Kidney glomerular epithelial cell (primary cell): ENCODE results near the gene RABL3.
"Not testable (repeated sequence)": the region's sequence is repeated elsewhere in the genome, so short reads cannot be mapped to it uniquely, and the experiment has no call there.

Source experiments
- DNase-seq: peaks from one replicate; lab custom pipeline; 2025; lab: John Stamatoyannopoulos, UW

Gene RABL3, protein sequence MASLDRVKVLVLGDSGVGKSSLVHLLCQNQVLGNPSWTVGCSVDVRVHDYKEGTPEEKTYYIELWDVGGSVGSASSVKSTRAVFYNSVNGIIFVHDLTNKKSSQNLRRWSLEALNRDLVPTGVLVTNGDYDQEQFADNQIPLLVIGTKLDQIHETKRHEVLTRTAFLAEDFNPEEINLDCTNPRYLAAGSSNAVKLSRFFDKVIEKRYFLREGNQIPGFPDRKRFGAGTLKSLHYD

DNA sequence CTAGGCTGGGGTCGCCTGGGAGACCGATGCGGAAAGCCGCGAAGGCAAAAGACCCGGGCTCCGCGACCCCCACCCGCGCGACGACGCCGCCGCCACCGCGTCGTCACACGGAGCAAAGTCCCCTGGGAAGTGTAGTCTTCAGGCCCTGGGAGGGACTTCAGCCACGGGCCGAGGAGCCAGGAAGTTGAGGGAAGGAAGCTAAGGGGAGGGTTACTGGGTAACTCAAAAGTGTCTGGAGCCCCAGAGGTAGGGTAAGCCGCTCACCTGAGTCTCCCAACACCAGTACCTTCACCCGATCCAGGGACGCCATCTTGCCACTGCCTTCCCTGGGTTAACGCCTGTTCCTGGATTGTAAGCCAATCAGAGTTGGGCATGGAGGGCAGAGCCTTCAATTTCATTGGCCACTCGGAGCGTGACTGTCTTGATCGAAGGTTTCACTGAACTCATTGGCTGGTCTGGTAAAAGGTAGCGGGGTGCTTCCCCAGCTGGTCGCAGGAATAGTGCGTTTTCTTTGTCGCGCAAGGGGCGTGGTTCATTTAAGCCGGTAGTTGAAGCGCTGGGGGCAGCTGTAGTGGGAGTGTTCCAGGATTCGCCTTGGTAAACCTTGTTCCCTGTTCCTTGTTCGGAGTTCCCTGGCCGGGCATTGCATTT lies at the start of gene RABL3, which contains the start of gene GTF2E1:
Gene RABL3, minus strand, starts transcription at position 319 of the 651 bp plus-strand sequence. Its CDS starts 9 bp downstream, at position 310.
Gene GTF2E1, plus strand, starts transcription at position 547 of the 651 bp plus-strand sequence. CDS start 7,809 bp downstream, outside the sequence.
- peak; percentile 100 for DNase-seq

DNA sequence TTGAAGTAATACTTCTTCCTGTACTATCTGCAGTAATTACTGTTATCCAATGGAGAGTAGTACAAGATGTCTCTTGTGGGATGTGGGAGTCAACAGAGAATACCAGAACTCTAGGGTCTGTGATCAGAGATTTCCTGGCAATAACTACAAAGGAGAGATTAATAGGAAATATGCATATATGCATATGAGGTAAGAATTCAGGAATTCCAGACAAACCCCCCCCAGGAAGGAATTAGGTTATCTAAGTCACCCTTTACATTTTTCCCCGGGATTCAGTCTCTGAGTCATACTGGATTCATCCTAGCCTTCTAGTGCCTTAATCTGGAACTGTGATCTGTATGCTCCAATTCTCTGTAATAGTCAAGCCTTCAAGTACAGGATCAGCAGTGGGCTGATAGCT lies 49.6 kb upstream of the RABL3 start:
- DNase-seq: peak; percentile 42

DNA sequence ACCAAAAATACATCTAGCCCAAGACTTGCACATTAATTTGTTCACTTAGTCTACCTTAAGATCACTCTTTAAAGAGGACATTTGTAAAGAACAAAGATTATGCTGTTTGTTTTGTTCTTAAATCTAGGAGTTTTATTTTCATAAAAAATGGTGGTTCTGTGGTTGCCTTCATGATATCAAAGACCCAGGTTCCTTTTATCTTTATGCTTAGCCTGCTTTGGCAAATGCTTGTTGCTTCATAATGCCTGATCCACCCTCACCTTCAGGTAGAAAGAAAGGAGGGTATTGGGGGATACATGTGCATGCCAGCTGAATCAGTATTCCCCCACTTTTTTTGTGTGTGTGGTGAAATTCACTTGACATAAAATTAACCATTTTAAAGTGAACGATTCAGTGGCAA lies 48.7 kb upstream of the RABL3 start:
- DNase-seq: no peak

DNA sequence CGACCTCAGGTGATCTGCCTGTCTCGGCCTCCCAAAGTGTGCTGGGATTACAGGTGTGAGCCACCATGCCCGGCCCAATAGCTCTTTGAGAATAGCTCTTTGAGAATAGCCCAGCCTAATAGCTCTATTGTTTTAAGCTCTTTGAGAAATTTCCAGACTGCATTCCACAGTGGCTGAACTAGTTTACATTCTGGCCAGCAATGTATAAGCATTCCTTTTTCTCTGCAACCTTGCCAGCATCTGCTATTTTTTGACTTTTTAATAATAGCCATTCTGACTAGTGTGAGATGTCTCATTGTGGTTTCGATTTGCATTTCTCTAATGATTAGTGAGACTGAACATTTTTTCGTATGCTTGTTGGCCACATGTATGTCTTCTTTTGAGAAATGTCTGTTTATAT lies 43.5 kb upstream of the RABL3 start:
- not testable (repeated sequence) for DNase-seq

DNA sequence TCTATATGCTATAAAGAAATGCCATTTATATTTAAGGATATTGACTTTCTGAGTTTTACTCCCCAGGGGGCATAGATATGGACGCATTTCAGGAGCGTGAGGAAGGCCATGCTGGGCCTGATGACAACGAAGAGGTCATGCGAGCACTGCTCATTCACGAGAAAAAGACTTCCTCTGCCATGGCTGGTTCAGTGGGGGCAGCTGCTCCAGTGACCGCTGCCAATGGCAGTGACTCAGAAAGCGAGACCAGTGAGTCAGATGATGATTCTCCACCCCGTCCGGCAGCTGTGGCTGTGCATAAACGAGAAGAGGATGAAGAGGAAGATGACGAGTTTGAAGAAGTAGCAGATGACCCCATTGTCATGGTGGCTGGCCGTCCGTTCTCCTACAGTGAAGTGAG lies 38.7 kb upstream of the RABL3 start:
- no peak for DNase-seq

DNA sequence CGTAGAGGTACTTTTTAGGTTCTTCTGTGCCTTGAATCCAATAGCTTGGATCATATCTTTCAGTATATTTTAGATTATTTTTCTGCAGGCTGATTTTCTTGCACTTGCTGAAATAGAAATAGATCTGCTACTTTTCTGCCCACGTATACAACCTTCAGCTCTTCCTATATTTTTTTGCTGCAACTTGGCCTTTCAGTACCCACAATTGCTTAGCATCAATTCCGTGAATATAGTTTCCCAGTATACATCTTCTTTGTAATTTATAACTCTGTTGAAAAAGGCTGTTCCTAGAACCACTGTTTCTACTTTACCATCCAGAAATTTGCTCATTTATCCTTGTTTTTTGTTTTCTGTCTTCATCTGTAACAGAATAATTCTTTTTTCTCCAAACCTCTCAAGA lies 36.5 kb upstream of the RABL3 start:
- no peak for DNase-seq

DNA sequence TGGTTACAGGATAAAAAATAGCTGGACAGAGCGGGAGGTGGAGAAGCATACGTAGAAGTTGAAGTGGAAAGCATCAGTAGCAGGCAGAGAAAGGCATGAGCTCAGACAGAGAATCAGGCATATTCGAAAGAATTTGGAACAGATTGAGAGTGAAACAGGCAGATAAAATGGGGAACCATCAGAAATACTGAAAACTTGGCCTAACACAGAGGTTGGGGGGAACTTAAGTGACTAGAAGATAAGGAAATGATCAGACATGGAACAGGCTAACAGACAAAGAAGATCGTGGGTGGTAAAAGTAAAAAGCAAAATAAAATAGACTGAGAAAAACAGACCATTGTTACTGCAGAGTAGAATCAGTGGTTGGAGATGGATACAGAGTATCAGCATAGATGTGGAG lies 33.1 kb upstream of the RABL3 start:
- no peak for DNase-seq

DNA sequence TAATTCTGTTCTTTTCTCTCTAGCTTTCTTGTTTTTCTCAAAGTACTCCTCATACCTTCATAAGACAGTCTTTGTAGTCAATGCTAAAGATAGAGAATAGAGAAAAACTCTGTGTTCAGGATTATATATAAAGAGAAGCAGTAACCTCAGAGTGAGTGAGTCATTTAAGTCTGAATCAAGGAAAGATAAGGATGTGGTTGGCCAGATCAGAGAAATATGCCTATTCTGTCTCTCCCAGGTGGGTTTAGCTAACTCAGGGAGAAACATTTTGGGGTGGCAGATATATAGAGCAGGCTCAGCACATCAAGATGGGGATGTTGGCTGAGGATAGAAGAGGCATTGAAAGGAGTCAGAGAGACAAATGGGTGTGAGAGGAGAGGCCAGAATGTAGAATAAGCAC lies 31.6 kb upstream of the RABL3 start:
- DNase-seq: peak; percentile 42

DNA sequence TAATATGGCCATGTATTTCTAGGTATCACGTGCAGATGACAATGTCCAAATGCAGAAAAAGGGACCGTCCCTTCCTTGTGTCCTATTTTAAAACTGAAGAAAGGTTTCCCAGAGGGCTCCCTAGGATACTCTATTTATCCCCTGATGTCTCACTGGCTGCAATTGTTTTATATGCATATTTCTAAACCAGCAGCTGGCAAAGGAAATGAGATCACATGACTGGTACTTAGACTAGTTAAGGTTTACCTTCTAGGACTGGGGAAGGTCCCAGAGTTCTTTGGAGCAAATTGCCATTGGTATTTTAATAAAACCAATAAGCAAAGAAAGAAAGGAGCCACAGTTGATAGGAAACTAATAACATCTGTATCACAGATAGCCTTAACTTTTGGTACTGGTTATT lies 29.8 kb upstream of the RABL3 start:
- no peak for DNase-seq

DNA sequence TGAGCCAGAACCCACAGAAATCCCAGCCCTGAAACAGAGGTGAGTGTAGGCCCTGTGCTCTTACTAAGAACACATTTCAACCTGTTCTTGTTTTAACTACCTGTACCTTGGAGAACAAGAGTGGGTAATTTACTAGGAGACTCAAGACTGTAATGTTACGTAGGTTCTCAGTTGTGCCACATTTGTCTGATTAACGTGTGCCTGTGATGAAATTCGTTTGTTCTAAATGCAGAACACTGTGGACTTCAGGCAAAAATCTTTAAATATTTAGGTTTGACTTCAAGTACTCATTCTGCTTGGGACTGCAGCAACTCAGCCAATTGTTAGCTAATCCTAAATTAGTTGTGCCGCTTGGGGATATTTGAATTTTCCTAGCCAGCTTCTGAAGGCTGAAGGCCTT lies 28.6 kb upstream of the RABL3 start:
- DNase-seq: no peak

DNA sequence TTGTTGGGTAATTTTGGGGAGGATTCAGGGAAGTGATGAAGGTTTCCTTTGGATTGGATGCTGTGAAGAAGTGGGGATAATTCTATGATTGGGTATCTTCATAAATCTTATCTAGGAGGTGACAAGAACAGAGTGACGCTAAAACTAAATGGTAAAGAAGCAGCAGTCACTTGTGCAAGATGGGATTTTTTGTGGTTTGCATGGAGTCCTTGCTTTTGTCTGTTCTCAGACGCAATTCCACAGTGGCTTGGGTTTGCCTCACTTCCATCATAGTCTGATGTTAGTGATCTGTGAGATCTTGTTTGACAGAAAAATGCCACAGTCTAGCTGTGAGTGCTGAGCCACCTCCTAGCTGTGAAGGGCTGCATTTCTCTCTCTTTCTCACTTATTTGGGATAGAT lies 27.1 kb upstream of the RABL3 start:
- DNase-seq: no peak

DNA sequence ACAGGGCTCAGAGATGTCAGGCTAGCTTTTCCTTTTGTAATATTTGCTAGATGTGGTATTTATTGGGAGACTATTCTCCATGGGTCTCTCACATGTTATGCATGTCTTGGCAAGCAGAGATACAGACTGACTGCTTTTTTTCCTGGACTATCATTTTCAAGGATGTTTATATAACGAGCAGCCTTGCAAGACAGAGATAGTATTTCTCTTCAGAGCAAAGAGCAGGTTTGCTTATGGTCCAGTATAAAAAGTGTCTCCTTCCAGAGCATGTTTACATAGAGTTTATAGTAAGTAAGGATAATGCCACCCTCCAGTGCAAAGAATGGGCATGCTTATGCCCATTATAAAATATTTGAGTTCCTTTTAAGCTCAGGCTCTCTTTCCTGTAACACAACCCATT lies 24.8 kb upstream of the RABL3 start:
- no peak for DNase-seq

DNA sequence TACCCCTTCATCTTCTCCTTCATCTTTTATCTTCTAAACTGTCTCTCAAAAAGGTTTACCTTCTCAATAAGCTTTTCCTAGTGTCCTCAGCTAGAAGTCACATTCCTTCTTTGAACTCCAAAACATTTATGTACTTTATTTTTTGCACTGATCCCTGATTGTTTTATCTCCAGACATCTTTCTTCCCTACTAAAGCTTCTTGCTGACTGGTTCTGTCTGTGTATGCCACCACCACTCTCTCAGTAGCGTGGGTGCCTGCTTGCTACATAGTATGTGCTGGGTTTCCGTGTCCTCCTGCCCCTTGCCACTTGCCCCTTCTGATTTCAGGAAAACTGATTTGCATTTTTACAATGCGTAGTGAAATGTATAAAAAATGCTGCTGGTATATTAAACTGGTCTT lies 24.3 kb upstream of the RABL3 start:
- DNase-seq: no peak

DNA sequence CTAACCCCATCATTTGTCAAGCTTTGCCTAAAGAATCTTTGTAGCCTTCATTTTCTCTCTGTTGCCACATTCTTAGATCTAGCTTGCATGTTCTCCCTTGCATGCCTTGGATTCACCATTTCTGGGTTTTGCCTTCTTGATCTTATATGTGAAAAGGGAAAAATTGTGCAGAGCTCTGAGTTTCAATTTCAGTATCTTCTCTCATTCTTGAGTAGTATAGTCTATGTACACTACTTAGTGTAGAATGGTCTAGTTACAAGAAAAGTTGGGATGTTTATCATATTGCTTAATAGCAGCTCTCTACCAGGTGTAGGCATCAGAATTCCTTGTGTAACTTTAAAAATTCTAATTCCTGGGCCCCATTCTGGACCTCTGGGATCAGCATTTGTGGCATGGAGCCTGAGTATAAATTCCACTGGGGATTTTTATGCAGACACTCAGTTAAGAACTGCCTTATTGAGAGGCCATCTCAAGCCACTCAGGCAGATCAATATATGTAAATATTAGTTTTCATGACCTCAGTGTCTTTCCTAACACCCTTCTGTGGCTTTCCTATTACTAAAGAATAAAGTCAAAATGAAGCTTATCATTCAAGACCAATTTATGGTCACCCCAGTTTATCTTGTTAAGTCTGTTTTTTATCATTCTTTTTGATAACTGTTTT lies 23.6 kb upstream of the RABL3 start:
- no peak for DNase-seq

DNA sequence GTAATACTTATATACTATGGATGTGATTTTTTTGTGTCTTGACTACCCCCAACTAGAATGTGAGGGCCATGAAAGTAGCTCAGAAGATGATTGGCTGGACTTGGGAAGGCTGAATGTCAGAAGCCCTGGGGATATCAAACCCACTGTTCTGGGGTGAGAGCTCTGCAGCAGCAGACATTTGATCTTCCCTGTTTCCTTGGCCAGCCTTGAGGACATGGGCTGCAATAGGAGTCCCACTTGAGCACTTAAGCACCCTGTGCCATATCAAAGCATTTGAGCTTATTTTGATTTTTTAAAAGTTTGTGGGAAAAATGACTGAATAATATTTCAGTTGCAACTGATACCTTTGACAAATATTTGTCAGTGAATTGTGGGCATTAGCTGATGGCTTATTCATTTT lies 21.9 kb upstream of the RABL3 start:
- no peak for DNase-seq

DNA sequence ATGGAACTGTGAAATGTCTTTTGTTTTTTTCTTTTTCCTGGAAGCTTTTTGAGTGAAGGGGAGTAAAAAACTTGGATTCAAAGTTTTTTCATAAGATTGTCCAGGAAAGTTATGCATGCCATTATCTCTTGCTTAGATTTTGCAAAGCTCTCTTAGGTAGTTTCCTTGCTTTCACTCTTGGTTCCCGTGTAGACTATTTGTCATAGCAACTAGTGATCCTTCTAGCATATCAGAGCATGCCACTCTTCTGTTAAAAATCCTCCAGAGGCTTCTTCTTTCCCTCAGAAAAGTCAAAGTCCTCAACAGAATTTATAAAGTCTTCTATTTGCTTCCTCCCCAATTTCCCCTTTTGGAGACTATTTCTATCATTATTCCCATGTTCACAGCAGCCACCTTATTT lies 21.3 kb upstream of the RABL3 start:
- DNase-seq: no peak

DNA sequence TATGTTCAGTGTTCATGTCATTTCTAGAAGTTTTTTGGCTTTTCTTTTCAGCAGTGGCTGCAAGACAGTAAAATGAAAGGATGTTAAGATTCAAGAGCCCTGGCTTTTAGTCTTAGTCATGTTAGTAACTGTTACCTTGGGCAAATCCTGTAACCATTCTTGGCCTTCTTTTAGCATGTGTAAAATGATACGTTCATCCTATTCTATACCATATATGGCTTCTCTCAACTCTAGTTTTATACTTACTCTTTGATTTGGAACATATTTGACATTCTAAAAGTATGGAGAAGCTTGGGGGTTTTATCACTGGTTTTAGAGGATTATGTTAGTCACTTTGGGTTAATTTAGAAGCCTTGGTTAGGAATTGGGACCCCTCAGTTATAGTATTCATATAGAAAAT lies 20.3 kb upstream of the RABL3 start:
- no peak for DNase-seq

DNA sequence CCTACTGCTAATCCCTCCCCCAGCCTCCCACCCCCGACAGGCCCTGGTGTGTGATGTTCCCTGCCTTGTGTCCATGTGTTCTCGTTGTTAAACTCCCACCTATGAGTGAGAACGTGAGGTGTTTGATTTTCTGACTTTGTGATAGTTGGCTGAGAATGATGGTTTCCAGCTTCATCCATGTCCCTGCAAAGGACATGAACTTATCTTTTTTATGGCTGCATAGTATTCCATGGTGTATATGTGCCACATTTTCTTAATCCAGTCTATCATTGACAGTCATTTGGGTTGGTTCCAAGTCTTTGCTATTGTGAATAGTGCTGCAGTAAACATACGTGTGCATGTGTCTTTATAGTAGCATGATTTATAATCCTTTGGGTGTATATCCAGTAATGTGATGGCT lies 16.2 kb upstream of the RABL3 start:
- DNase-seq: not testable (repeated sequence)

DNA sequence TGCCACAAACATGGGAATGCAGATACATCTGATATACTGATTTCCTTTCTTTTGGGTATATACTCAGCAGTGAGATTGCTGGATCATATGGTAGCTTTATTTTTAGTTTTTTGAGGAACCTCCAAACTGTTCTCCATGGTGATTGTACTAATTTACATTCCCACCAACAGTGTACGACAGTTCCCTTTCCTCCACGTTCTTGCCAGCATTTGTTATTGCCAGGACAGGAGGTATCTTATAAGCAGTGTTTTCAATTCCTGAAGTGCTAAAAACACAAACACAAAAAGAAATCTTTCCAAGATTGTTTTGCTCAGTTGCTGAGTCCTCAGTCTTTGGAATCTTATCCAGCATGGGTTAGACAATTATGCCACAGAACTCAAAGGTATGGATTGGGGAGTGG lies 13.7 kb upstream of the RABL3 start:
- DNase-seq: no peak

DNA sequence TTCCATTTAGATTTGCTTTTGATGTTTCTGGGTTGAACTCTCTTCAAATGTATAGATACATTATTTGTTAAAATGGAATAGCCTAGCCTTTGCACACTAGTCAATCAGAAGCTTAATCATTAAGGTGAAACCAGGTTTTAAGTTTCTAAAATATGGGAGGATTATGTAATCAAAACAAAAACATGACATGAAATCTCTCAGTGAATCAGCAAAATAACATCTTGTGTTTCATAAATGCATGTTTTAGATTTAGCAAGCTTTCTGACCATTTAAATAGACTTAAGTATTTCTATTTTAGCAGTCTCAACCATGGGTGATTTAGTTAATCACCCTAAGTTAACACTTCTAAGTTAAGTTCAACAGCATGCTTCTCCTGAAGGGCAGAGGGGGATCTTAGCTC lies 11.5 kb upstream of the RABL3 start:
- DNase-seq: no peak

DNA sequence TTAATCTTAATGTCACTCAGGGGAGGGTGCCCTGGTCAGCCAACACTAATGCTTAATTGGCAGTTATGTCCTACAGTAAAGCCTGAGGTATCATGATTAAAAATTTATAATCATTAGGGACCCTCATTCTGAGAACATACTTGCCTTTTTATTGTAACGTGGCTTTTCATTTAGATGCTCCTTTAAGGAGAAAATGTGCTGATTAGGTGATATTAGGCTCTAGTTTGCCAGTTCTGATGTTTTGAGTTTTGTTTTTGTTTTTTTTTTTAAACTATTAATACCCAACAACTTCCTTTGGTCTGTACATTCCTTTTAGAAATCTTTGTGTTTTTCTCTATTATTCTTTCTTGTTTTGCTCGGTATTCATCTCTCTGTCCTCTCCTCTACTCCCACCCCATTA lies 10.5 kb upstream of the RABL3 start:
- no peak for DNase-seq

DNA sequence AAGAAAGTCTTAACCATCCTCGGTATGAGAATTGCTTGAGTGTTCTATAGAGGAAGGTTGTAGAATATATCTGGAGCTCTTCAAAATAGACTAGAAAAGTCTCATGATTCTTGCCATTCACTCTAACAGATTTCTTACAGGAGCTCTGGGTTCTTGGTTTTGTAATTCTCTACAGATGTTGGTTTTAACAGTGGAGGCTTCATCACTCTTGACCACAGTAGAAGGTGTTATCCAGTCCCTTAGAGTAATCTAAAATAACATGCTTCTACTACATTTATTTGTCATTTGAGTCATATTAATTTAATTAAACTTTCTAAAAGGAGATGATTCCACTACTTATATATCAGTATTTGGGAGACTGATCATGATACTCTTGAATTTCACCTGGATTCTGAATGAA lies 9.9 kb upstream of the RABL3 start:
- no peak for DNase-seq

DNA sequence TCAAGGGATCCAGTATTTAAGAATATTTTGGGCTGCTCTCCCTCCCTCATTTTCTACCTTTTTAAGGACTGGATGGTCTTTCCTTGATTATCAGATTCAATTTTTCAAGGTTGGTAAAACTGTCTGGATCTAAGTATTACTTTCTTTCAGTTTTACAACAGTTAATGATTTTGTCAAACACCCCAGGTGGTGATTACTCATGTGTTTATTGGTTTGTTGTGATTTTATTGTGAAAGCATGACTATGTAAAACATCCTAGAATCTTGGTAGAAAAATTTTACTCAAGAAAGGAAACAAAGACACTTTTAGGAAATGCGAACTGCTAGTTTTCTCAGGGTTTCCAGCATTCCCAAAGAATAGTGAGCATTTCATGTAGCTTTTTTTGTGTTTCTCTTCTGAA lies 7.5 kb upstream of the RABL3 start:
- no peak for DNase-seq

DNA sequence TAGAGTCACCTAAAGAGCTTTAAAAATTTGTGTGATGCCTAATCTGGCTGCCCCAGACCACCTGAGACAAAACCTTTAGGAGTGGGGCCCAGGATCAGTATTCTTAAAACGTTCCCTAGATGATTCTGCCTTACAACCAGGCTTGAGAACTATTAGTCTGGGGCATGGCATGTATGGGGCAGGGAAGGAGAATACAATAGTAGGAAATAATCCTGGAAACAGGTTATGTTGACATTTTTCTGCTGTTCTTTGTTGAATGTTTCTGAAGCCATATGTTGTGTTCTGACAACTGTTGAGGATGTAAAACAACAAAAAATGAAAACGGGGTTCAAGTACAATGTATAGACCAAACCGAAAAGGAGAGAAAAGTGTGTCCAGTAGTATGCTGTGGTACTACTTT lies 3.1 kb upstream of the RABL3 start:
- no peak for DNase-seq
